ENCODE data around the gene PECR. TPM values are rescaled to one million over a fixed set of nuclear protein-coding genes. Genes with fewer than 3 reads are reported as not detected.

The PECR gene
- total and polyA plus RNA-seq, 12 donors, result 5.3 to 22.2 (median 10.7) TPM

GRCh38 chr2:216109962-216110614, 28.5 kb upstream of the PECR start:
- Histone ChIP-seq H3K36me3 (replicated peaks in 1 of 2) (peaks cover 0 to 39% of the 10 kb centered on the region in 2 donors), H3K4me1 (replicated peaks in 1 of 2) (peaks cover 25 to 38% of the 10 kb centered on the region in 2 donors), H3K4me3 (peak overlapping the region; percentile 8 to 91 (median 76)), H3K27me3 (no peaks in the 10 kb centered on the region), H3K27ac (peak overlapping the region; percentile 73 to 89 (median 87)), H3K9me3 (replicated peaks in 1 of 3) (no peaks in the 10 kb centered on the region)
- intact Hi-C loops (cut with DNase I), result loop anchor here in 1 of 2 donors (10.0 kb wide), 1 partner anchor 295 kb away; no protein-coding TSS in a partner anchor
- TF ChIP-seq CTCF (IDR thresholded peaks at IDR 0.05), result peak; percentile 13 to 71 (median 54)
- TF ChIP-seq POLR2A (IDR thresholded peaks at IDR 0.05), result no peak
- 3 to 4% (median 3%) methylated on average over 10 of the region's 10 CpGs for WGBS, 4 donors
- no peak for DNase-seq

- Histone ChIP-seq H3K36me3 (replicated peaks in 1 of 2) (peaks cover 0 to 38% of the 10 kb centered on the region in 2 donors), H3K9me3 (replicated peaks in 1 of 3) (no peaks in the 10 kb centered on the region), H3K4me3 (peak within 1 kb of the TSS; percentile 71 to 91 (median 80)), H3K4me1 (replicated peaks in 1 of 2) (peaks cover 23 to 34% of the 10 kb centered on the region in 2 donors), H3K27ac (peak within 1 kb of the TSS; percentile 73 to 89 (median 87)), H3K27me3 (no peaks in the 10 kb centered on the region)
- peak; percentile 95 to 99 (median 97) for DNase-seq
- intact Hi-C loops (cut with DNase I), result no loop called here
- 0 to 1% (median 0%) methylated on average over 31 to 57 of the region's 57 CpGs for WGBS, 4 donors
- peak; percentile 27 to 80 for TF ChIP-seq POLR2A (IDR thresholded peaks at IDR 0.05)
- peak in 1 of 6 experiments; percentile 3 for TF ChIP-seq CTCF (IDR thresholded peaks at IDR 0.05)
Measured at GRCh38 chr2:216108967-216109921, 27.6 kb upstream of the PECR start, which contains the start of gene XRCC5. Gene XRCC5, plus strand, starts transcription at chr2:216109348. Its CDS starts 89 bp downstream, at chr2:216109437.

GRCh38 chr2:216108310-216108966, 26.8 kb upstream of the PECR start:
- TF ChIP-seq POLR2A (IDR thresholded peaks at IDR 0.05) (no peak), CTCF (IDR thresholded peaks at IDR 0.05) (no peak)
- 30 to 40% (median 37%) methylated on average over 6 of the region's 6 CpGs for WGBS, 4 donors
- H3K4me3 ChIP-seq, result peak overlapping the region in 2 of 4 donors; percentile 71 to 91
- H3K36me3 ChIP-seq (replicated peaks in 1 of 2), result peaks cover 0 to 30% of the 10 kb centered on the region in 2 donors
- H3K9me3 ChIP-seq (replicated peaks in 1 of 3), result no peaks in the 10 kb centered on the region
- H3K27me3 ChIP-seq, result no peaks in the 10 kb centered on the region
- peak in 2 of 7 donors; percentile 25 to 52 for DNase-seq
- H3K4me1 ChIP-seq (replicated peaks in 1 of 2), result peaks cover 20 to 29% of the 10 kb centered on the region in 2 donors
- intact Hi-C loops (cut with DNase I), result no loop called here
- H3K27ac ChIP-seq, result peak overlapping the region in 4 of 5 donors; percentile 18 to 87 (median 48)
